ENCODE data around the gene SAFB. TPM values are rescaled to one million over a fixed set of nuclear protein-coding genes. Genes with fewer than 3 reads are reported as not detected.

Gene SAFB
- total RNA-seq, 1 experiment from 2014 or later = 68.7 TPM

- ChIA-PET POLR2A (ENCODE audit: unreplicated experiment) (interaction anchor here (0.6 kb wide), 1 partner anchor 613 kb away, joined by 19 read pairs; no protein-coding TSS in a partner anchor), CTCF (no interaction called here)
- Histone ChIP-seq H3K27ac (no peak overlapping the region), H3K36me3 (ENCODE audit: low read depth) (no peaks in the 10 kb centered on the region), H3K4me2 (no peak overlapping the region), H3K4me3 (no peak overlapping the region), H3K4me1 (replicated peaks; ENCODE audit: insufficient read depth) (no peaks in the 10 kb centered on the region), H3K27me3 (ENCODE audit: insufficient read depth, low read depth) (no peaks in the 10 kb centered on the region), H3K9me2 (ENCODE audit: insufficient read depth) (no peaks in the 10 kb centered on the region), H3K79me2 (ENCODE audit: low read depth) (no peaks in the 10 kb centered on the region), H3K9me3 (ENCODE audit: insufficient read depth, low read depth) (no peaks in the 10 kb centered on the region), H3F3A (ENCODE audit: insufficient read depth, low read depth) (no peaks in the 10 kb centered on the region), H4K20me1 (ENCODE audit: insufficient read depth) (no peaks in the 10 kb centered on the region), H2AFZ (no peak overlapping the region)
- TF ChIP-seq EZH2 (IDR thresholded peaks at IDR 0.05; ENCODE audit: low read depth) (no peak), CTCF (conservative IDR thresholded peaks at IDR 0.05) (no peak)
- no TSS peak for BruUV-seq (replicated peaks)
- intact Hi-C loops (cut with micrococcal nuclease; ENCODE audit: unreplicated experiment) = no loop called here
- no peak for DNase-seq
Observed at GRCh38 chr19:5594521-5594950, 28.3 kb upstream of the SAFB start.

GRCh38 chr19:5595129-5595528 is 27.8 kb upstream of the SAFB start:
- Histone ChIP-seq H2AFZ (no peak overlapping the region), H3K4me2 (no peak overlapping the region), H3K27me3 (ENCODE audit: insufficient read depth, low read depth) (no peaks in the 10 kb centered on the region), H3K4me3 (no peak overlapping the region), H3F3A (ENCODE audit: insufficient read depth, low read depth) (no peaks in the 10 kb centered on the region), H4K20me1 (ENCODE audit: insufficient read depth) (no peaks in the 10 kb centered on the region), H3K27ac (no peak overlapping the region), H3K9me3 (ENCODE audit: insufficient read depth, low read depth) (no peaks in the 10 kb centered on the region), H3K4me1 (replicated peaks; ENCODE audit: insufficient read depth) (no peaks in the 10 kb centered on the region), H3K36me3 (ENCODE audit: low read depth) (no peaks in the 10 kb centered on the region), H3K79me2 (ENCODE audit: low read depth) (no peaks in the 10 kb centered on the region), H3K9me2 (ENCODE audit: insufficient read depth) (no peaks in the 10 kb centered on the region)
- BruUV-seq (replicated peaks) = no TSS peak
- ChIA-PET CTCF (no interaction called here), POLR2A (ENCODE audit: unreplicated experiment) (no interaction called here)
- intact Hi-C loops (cut with micrococcal nuclease; ENCODE audit: unreplicated experiment) = no loop called here
- TF ChIP-seq EZH2 (IDR thresholded peaks at IDR 0.05; ENCODE audit: low read depth) (no peak), CTCF (conservative IDR thresholded peaks at IDR 0.05) (no peak)
- DNase-seq = no peak

- POLR2A ChIA-PET (ENCODE audit: unreplicated experiment) = no interaction called here
- no TSS peak for BruUV-seq (replicated peaks)
- CTCF ChIA-PET = no interaction called here
- Histone ChIP-seq H2AFZ (no peak overlapping the region), H4K20me1 (ENCODE audit: insufficient read depth) (no peaks in the 10 kb centered on the region), H3K9me3 (ENCODE audit: insufficient read depth, low read depth) (no peaks in the 10 kb centered on the region), H3F3A (ENCODE audit: insufficient read depth, low read depth) (no peaks in the 10 kb centered on the region), H3K4me1 (replicated peaks; ENCODE audit: insufficient read depth) (no peaks in the 10 kb centered on the region), H3K79me2 (ENCODE audit: low read depth) (no peaks in the 10 kb centered on the region), H3K27ac (no peak overlapping the region), H3K27me3 (ENCODE audit: insufficient read depth, low read depth) (no peaks in the 10 kb centered on the region), H3K36me3 (ENCODE audit: low read depth) (no peaks in the 10 kb centered on the region), H3K9me2 (ENCODE audit: insufficient read depth) (no peaks in the 10 kb centered on the region), H3K4me3 (no peak overlapping the region), H3K4me2 (no peak overlapping the region)
- DNase-seq = no peak
- TF ChIP-seq CTCF (conservative IDR thresholded peaks at IDR 0.05) (no peak), EZH2 (IDR thresholded peaks at IDR 0.05; ENCODE audit: low read depth) (no peak)
- intact Hi-C loops (cut with micrococcal nuclease; ENCODE audit: unreplicated experiment) = no loop called here
Observed at GRCh38 chr19:5595745-5596144, 27.1 kb upstream of the SAFB start.

All from PC-9 (cell line).